Left ventricle myocardium inferior (tissue), 1 donor: Measurements from ENCODE around the gene GDPGP1. TPM values are rescaled to one million over a fixed set of nuclear protein-coding genes. Genes with fewer than 3 reads are reported as not detected.

Experiments used
- DNase-seq: peaks from one replicate; pipeline ENCODE4 v3.0.0-alpha.2; 2020
- H3K27ac ChIP-seq: fragments of 200-600 bp; replicated peaks from 2 replicates; pipeline ENCODE4 v1.8.0; 2021
- H3K27me3 ChIP-seq: fragments of 200-600 bp; 2 replicates; pipeline ENCODE4 v1.8.0; 2021; ENCODE audit warnings: low read depth
- H3K36me3 ChIP-seq: fragments of 200-600 bp; 2 replicates; pipeline ENCODE4 v1.8.0; 2021
- H3K4me1 ChIP-seq: fragments of 200-600 bp; 2 replicates; pipeline ENCODE4 v1.8.0; 2021
- H3K4me3 ChIP-seq: fragments of 200-600 bp; 2 replicates; pipeline ENCODE4 v1.8.0; 2021; ENCODE audit warnings: mild to moderate bottlenecking, moderate library complexity
- H3K9me3 ChIP-seq: fragments of 200-600 bp; replicated peaks from 2 replicates; pipeline ENCODE4 v1.8.0; 2021
- CTCF ChIP-seq: fragments of 200-600 bp; IDR thresholded peaks from 2 replicates; pipeline ENCODE4 v1.8.0; 2021; ENCODE audit warnings: antibody characterized with exemption, mild to moderate bottlenecking, borderline replicate concordance
- intact Hi-C: fragments of 100-400 bp; cut with micrococcal nuclease; formaldehyde crosslinking; loops from one replicate; pipeline ENCODE4 v1.11.0; 2022
- total RNA-seq: library from RNA; stranded (reverse); fragmentation: NEBNext Ultra II Directional; extraction: Animal tissue kit (Norgen Biotek cat#: 25700); gene quantifications from one replicate; pipeline ENCODE4 v1.2.1, GENCODE V29; 2021
- donor health status: DM: no; HTN: yes; CAD: no; lungs with severe emphysema.

The GDPGP1 gene
- total RNA-seq, 1 donor from 2014 or later, result 15.5 TPM

- Histone ChIP-seq H3K9me3 (no peaks in the 10 kb centered on the region), H3K4me3 (no peak overlapping the region), H3K27me3 (no peaks in the 10 kb centered on the region), H3K4me1 (peaks cover 14% of the 10 kb centered on the region), H3K27ac (peak overlapping the region; percentile 16), H3K36me3 (peaks cover 45% of the 10 kb centered on the region)
- peak; percentile 76 for TF ChIP-seq CTCF
- DNase-seq, result no peak
- intact Hi-C loops, result loop anchor here (5.0 kb wide), 1 partner anchor 57 kb away; no protein-coding TSS in a partner anchor
Measured at GRCh38 chr15:90219421-90220141, 14.4 kb upstream of the GDPGP1 start.

- H3K36me3 ChIP-seq, result peaks cover 62% of the 10 kb centered on the region
- peak overlapping the region; percentile 75 for H3K27ac ChIP-seq
Measured at GRCh38 chr15:90221246-90221900, 12.6 kb upstream of the GDPGP1 start.

GRCh38 chr15:90222547-90222946 lies 11.5 kb upstream of the GDPGP1 start:
- H3K36me3 ChIP-seq, result peaks cover 68% of the 10 kb centered on the region
- no peak for TF ChIP-seq CTCF
- H3K4me3 ChIP-seq, result no peak overlapping the region
- intact Hi-C loops, result no loop called here
- H3K27ac ChIP-seq, result no peak overlapping the region
- peaks cover 14% of the 10 kb centered on the region for H3K4me1 ChIP-seq
- no peak for DNase-seq
- no peaks in the 10 kb centered on the region for H3K27me3 ChIP-seq
- no peaks in the 10 kb centered on the region for H3K9me3 ChIP-seq

More at GRCh38 chr15:90221246-90221900, 12.6 kb upstream of the GDPGP1 start:
- Histone ChIP-seq H3K4me1 (peaks cover 14% of the 10 kb centered on the region), H3K9me3 (no peaks in the 10 kb centered on the region), H3K4me3 (no peak overlapping the region), H3K27me3 (no peaks in the 10 kb centered on the region)
- intact Hi-C loops, result no loop called here
- DNase-seq, result peak; percentile 74
- peak; percentile 83 for TF ChIP-seq CTCF

GRCh38 chr15:90223441-90224165 lies 10.4 kb upstream of the GDPGP1 start:
- no peak overlapping the region for H3K4me3 ChIP-seq
- no peak overlapping the region for H3K27ac ChIP-seq
- peaks cover 71% of the 10 kb centered on the region for H3K36me3 ChIP-seq
- H3K9me3 ChIP-seq, result no peaks in the 10 kb centered on the region
- intact Hi-C loops, result no loop called here
- no peaks in the 10 kb centered on the region for H3K27me3 ChIP-seq
- DNase-seq, result no peak
- no peak for TF ChIP-seq CTCF
- H3K4me1 ChIP-seq, result peaks cover 19% of the 10 kb centered on the region

GRCh38 chr15:90225047-90225446 lies 9.0 kb upstream of the GDPGP1 start:
- intact Hi-C loops, result no loop called here
- Histone ChIP-seq H3K4me1 (peaks cover 32% of the 10 kb centered on the region), H3K27ac (no peak overlapping the region), H3K4me3 (no peak overlapping the region), H3K36me3 (peaks cover 84% of the 10 kb centered on the region), H3K9me3 (no peaks in the 10 kb centered on the region), H3K27me3 (no peaks in the 10 kb centered on the region)
- no peak for TF ChIP-seq CTCF
- DNase-seq, result no peak
